A549 (cell line): Measurements from ENCODE around the gene PAQR7. TPM values are rescaled to one million over a fixed set of nuclear protein-coding genes. Genes with fewer than 3 reads are reported as not detected.
A peak's percentile ranks its signal among the peaks of the same experiment; 100 is the strongest.

Source experiments
- ATAC-seq, 2 experiments: fragments of 200-7000 bp in 1 of 2; fragments of >200 bp in 1 of 2; cut with Nextera tagmentation in 1 of 2; cut with Tn5 transposase in 1 of 2; 3 replicates each; pipeline versions ENCODE4 v1.8.0 to v1.9.1; 2018 to 2020; ENCODE audit warnings: mild to moderate bottlenecking in 1 of 2, moderate library complexity in 1 of 2
- CTCF ChIA-PET: fragments of 300-600 bp; sonication (Branson Sonifier 250); formaldehyde crosslinking; extraction: SDS; loops from one replicate; lab custom pipeline; 2021; ENCODE audit warnings: antibody characterized with exemption, inconsistent platforms; lab: Yijun Ruan, JAX
- POLR2A ChIA-PET: fragments of 350-600 bp; formaldehyde crosslinking; extraction: SDS; loops from one replicate; lab custom pipeline; 2021; ENCODE audit warnings: antibody characterized with exemption, inconsistent platforms; lab: Yijun Ruan, JAX
- DNase-seq, 2 experiments: peaks; one replicate each; pipeline versions ENCODE4 v3.0.0 to v3.0.0-alpha.2; 2011 to 2016; ENCODE audit warnings: low read depth in 1 of 2, low spot score in 1 of 2
- FAIRE-seq: peaks from 2 replicates; lab custom pipeline; 2011; peaks lifted over from hg19 to GRCh38; lab: Jason Lieb, UNC
- H3K27ac ChIP-seq, 2 experiments: fragments of >200 bp; sonication (Bioruptor Twin); formaldehyde crosslinking; 3 replicates each; pipeline ENCODE4 v1.5.1; 2016 to 2017
- H3K4me1 ChIP-seq: fragments of >200 bp; sonication (Bioruptor Twin); formaldehyde crosslinking; 3 replicates; pipeline ENCODE4 v1.6.1; 2016
- H3K4me2 ChIP-seq: fragments of >200 bp; sonication (Bioruptor Twin); formaldehyde crosslinking; 3 replicates; pipeline ENCODE4 v1.6.1; 2016
- H3K4me3 ChIP-seq: fragments of >200 bp; sonication (Bioruptor Twin); formaldehyde crosslinking; 3 replicates; pipeline ENCODE4 v1.5.1; 2016
- H3K9me3 ChIP-seq: fragments of >200 bp; sonication (Bioruptor Twin); formaldehyde crosslinking; 3 replicates; pipeline ENCODE4 v1.6.1; 2016
- CEBPB ChIP-seq, 2 experiments: fragments of >200 bp in 1 of 2; sonication (Bioruptor Twin) in 1 of 2; formaldehyde crosslinking in 1 of 2; IDR thresholded peaks; 2 replicates each; pipeline ENCODE4 v1.6.1; 2012 to 2016
- ELK1 ChIP-seq: fragments of 150-350 bp; IDR thresholded peaks from 2 replicates; pipeline ENCODE4 v1.6.1; 2014; ENCODE audit warnings: low read depth, mild to moderate bottlenecking, low read length
- FOXS1 ChIP-seq: fragments of 250-450 bp; sonication (Bioruptor Pico); IDR thresholded peaks from 2 replicates; pipeline ENCODE4 v1.5.0; 2020; ENCODE audit warnings: mild to moderate bottlenecking, moderate library complexity
- HEYL ChIP-seq: fragments of 250-450 bp; sonication (Bioruptor Pico); IDR thresholded peaks from 2 replicates; pipeline ENCODE4 v1.8.0; 2021; ENCODE audit warnings: mild to moderate bottlenecking, moderate library complexity
- HMGXB4 ChIP-seq: fragments of 250-450 bp; sonication (Bioruptor Pico); IDR thresholded peaks from 2 replicates; pipeline ENCODE4 v1.5.0; 2021; ENCODE audit warnings: mild to moderate bottlenecking, moderate library complexity, borderline replicate concordance
- HOXA7 ChIP-seq: fragments of 250-450 bp; sonication (Bioruptor Pico); IDR thresholded peaks from 2 replicates; pipeline ENCODE4 v1.5.0; 2020; ENCODE audit warnings: mild to moderate bottlenecking, moderate library complexity
- HOXB5 ChIP-seq: fragments of 250-450 bp; sonication (Bioruptor Pico); IDR thresholded peaks from 2 replicates; pipeline ENCODE4 v1.5.0; 2020; ENCODE audit warnings: mild to moderate bottlenecking, moderate library complexity
- JUNB ChIP-seq: fragments of >200 bp; sonication (Bioruptor Twin); formaldehyde crosslinking; IDR thresholded peaks from 2 replicates; pipeline ENCODE4 v1.6.1; 2016
- KDM1A ChIP-seq: fragments of 200-600 bp; sonication (generic); IDR thresholded peaks from 2 replicates; pipeline ENCODE4 v1.6.1; 2016; ENCODE audit warnings: low read depth, mild to moderate bottlenecking
- POLR2AphosphoS2 ChIP-seq: conservative IDR thresholded peaks from 2 replicates; pipeline ENCODE4 v1.6.1; 2012; ENCODE audit warnings: low read length, improper control_type of control experiment, inconsistent platforms
- RAD21 ChIP-seq, 2 experiments: fragments of >200 bp in 1 of 2; sonication (Bioruptor Twin) in 1 of 2; formaldehyde crosslinking in 1 of 2; IDR thresholded peaks in 1 of 2; conservative IDR thresholded peaks in 1 of 2; 2 replicates in 1 of 2; 3 replicates in 1 of 2; pipeline ENCODE4 v1.6.1; 2012 to 2018; ENCODE audit warnings: inconsistent platforms in 1 of 2
- RARB ChIP-seq: fragments of 250-450 bp; sonication (Bioruptor Pico); IDR thresholded peaks from 2 replicates; pipeline ENCODE4 v1.8.0; 2021; ENCODE audit warnings: mild to moderate bottlenecking, moderate library complexity
- RCOR1 ChIP-seq: fragments of 150-350 bp; IDR thresholded peaks from 2 replicates; pipeline ENCODE4 v1.6.1; 2014; ENCODE audit warnings: antibody characterized with exemption, low read length, low read depth
- SMC3 ChIP-seq: fragments of >200 bp; sonication (Bioruptor Twin); formaldehyde crosslinking; IDR thresholded peaks from 3 replicates; pipeline ENCODE4 v1.6.1; 2018; ENCODE audit warnings: inconsistent platforms
- SREBF2 ChIP-seq: fragments of 450-650 bp; IDR thresholded peaks from 2 replicates; pipeline ENCODE4 v1.6.1; 2014; ENCODE audit warnings: mild to moderate bottlenecking, moderate library complexity
- TFCP2L1 ChIP-seq: fragments of 250-450 bp; sonication (Bioruptor Pico); IDR thresholded peaks from 2 replicates; pipeline ENCODE4 v1.5.0; 2021; ENCODE audit warnings: mild to moderate bottlenecking
- TP53 ChIP-seq: fragments of 250-450 bp; sonication (Bioruptor Pico); IDR thresholded peaks from 2 replicates; pipeline ENCODE4 v1.5.0; 2021; ENCODE audit warnings: mild to moderate bottlenecking, moderate library complexity
- ZSCAN20 ChIP-seq: fragments of 250-450 bp; sonication (Bioruptor Pico); IDR thresholded peaks from 2 replicates; pipeline ENCODE4 v1.8.0; 2022; ENCODE audit warnings: mild to moderate bottlenecking, moderate library complexity
- WGBS: methylation state at CpG from one replicate; pipeline ENCODE4 v1.1.6; 2017; ENCODE audit errors: missing lambda C conversion rate; 5-methylcytosine and 5-hydroxymethylcytosine counted together
- polyA plus RNA-seq, 4 experiments: library from polyadenylated mRNA; depleted of rRNA in 3 of 4; stranded (reverse); fragments of >200 nt; fragmentation: RNase III in 1 of 4; extraction: RNeasy Plus Mini Kit Qiagen cat#74134 plus additional on column Dnase treatment in 1 of 4; gene quantifications; 2 replicates in 3 of 4; 3 replicates in 1 of 4; pipeline ENCODE4 v1.2.3, GENCODE V29; 2011 to 2017
- TF ChIP-seq, protein P1 (sequence below): fragments of >200 bp; sonication (Bioruptor Twin); formaldehyde crosslinking; IDR thresholded peaks from 3 replicates; pipeline ENCODE4 v1.6.1; 2016
- TF ChIP-seq, protein P2 (sequence below): fragments of 450-650 bp; IDR thresholded peaks from 2 replicates; pipeline ENCODE4 v1.6.1; 2014; ENCODE audit warnings: antibody characterized with exemption
- TF ChIP-seq, protein P3 (sequence below): fragments of 250-450 bp; sonication (Bioruptor Pico); IDR thresholded peaks from 2 replicates; pipeline ENCODE4 v1.5.0; 2020; ENCODE audit warnings: low read depth, mild to moderate bottlenecking, moderate library complexity
- TF ChIP-seq, protein P4 (sequence below): IDR thresholded peaks from 2 replicates; pipeline ENCODE4 v1.6.1; 2012

The PAQR7 gene
- polyA plus RNA-seq, 2 of the 4 experiments (the other 2 are of a cell fraction), result 2.3 to 6.0 TPM

- H3K9me3 ChIP-seq, result no peaks in the 10 kb centered on the region
- no peak overlapping the region for H3K4me2 ChIP-seq
- WGBS, result 91% methylated on average over 7 of the region's 7 CpGs
- H3K27ac ChIP-seq, result peak overlapping the region in 1 of 2 experiments; percentile 98; a peak in 4 of 6 replicates
- CTCF ChIA-PET, result interaction anchor here (1.4 kb wide), 1 partner anchor 13 kb away, joined by 3 read pairs; the partner anchor contains the start of gene PAQR7
- FAIRE-seq, result no peak
- no peak for DNase-seq
- ATAC-seq, result no peak
- TF ChIP-seq RAD21 (conservative IDR thresholded peaks at IDR 0.05 in 1 of 2, IDR thresholded peaks at IDR 0.05 in 1 of 2) (no peak), TFCP2L1 (CRISPR knock-in tag) (no peak), JUNB (no peak), HOXA7 (no peak), ELK1 (no peak), SREBF2 (no peak), RCOR1 (no peak), HMGXB4 (CRISPR knock-in tag) (no peak), HOXB5 (no peak), ZSCAN20 (no peak), HEYL (CRISPR knock-in tag) (no peak), FOXS1 (CRISPR knock-in tag) (no peak), TP53 (CRISPR knock-in tag) (no peak), SMC3 (no peak)
- TF ChIP-seq, protein P1, sequence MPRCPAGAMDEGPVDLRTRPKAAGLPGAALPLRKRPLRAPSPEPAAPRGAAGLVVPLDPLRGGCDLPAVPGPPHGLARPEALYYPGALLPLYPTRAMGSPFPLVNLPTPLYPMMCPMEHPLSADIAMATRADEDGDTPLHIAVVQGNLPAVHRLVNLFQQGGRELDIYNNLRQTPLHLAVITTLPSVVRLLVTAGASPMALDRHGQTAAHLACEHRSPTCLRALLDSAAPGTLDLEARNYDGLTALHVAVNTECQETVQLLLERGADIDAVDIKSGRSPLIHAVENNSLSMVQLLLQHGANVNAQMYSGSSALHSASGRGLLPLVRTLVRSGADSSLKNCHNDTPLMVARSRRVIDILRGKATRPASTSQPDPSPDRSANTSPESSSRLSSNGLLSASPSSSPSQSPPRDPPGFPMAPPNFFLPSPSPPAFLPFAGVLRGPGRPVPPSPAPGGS, result no peak
- TF ChIP-seq, protein P2, sequence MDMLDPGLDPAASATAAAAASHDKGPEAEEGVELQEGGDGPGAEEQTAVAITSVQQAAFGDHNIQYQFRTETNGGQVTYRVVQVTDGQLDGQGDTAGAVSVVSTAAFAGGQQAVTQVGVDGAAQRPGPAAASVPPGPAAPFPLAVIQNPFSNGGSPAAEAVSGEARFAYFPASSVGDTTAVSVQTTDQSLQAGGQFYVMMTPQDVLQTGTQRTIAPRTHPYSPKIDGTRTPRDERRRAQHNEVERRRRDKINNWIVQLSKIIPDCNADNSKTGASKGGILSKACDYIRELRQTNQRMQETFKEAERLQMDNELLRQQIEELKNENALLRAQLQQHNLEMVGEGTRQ, result no peak
- TF ChIP-seq, protein P3, sequence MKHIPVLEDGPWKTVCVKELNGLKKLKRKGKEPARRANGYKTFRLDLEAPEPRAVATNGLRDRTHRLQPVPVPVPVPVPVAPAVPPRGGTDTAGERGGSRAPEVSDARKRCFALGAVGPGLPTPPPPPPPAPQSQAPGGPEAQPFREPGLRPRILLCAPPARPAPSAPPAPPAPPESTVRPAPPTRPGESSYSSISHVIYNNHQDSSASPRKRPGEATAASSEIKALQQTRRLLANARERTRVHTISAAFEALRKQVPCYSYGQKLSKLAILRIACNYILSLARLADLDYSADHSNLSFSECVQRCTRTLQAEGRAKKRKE (CRISPR knock-in tag), result no peak
- TF ChIP-seq, protein P4, sequence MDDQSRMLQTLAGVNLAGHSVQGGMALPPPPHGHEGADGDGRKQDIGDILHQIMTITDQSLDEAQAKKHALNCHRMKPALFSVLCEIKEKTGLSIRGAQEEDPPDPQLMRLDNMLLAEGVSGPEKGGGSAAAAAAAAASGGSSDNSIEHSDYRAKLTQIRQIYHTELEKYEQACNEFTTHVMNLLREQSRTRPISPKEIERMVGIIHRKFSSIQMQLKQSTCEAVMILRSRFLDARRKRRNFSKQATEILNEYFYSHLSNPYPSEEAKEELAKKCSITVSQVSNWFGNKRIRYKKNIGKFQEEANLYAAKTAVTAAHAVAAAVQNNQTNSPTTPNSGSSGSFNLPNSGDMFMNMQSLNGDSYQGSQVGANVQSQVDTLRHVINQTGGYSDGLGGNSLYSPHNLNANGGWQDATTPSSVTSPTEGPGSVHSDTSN, result no peak
- H3K4me1 ChIP-seq, result peaks cover 39% of the 10 kb centered on the region
- H3K4me3 ChIP-seq, result no peak overlapping the region
- POLR2A ChIA-PET, result no interaction called here
These were observed 13.0 kb upstream of the PAQR7 start for GRCh38 chr1:25888426-25888987.

- 67% methylated on average over 1 of the region's 1 CpG for whole genome bisulfite sequencing
- no peak for TF ChIP-seq RARB (CRISPR knock-in tag)
- no peak for TF ChIP-seq KDM1A
- no peak for TF ChIP-seq CEBPB (IDR thresholded peaks at IDR 0.05)
- no peak for TF ChIP-seq POLR2AphosphoS2
- TF ChIP-seq ZSCAN20, result no peak
- TF ChIP-seq, all 56 proteins: peak for 0
- H3K4me1 ChIP-seq, result peaks cover 12% of the 10 kb centered on the region
- H3K27ac ChIP-seq, result no peak overlapping the region
- no peak for FAIRE-seq
- ATAC-seq, result no peak
- H3K4me2 ChIP-seq, result no peak overlapping the region
- no peak for DNase-seq
- no peak overlapping the region for H3K4me3 ChIP-seq
- H3K9me3 ChIP-seq, result no peaks in the 10 kb centered on the region
- ChIA-PET CTCF (interaction anchor here (4.9 kb wide), 1 partner anchor 9 kb away, joined by 26 read pairs; no protein-coding TSS in a partner anchor), POLR2A (no interaction called here)
These were observed 10.1 kb upstream of the PAQR7 start for GRCh38 chr1:25885602-25886001.
